ENCODE measurements around the gene YEATS4. TPM values are rescaled to one million over a fixed set of nuclear protein-coding genes. Genes with fewer than 3 reads are reported as not detected.

YEATS4 gene
- polyA plus RNA-seq, 1 experiment = 13.0 TPM

DNA sequence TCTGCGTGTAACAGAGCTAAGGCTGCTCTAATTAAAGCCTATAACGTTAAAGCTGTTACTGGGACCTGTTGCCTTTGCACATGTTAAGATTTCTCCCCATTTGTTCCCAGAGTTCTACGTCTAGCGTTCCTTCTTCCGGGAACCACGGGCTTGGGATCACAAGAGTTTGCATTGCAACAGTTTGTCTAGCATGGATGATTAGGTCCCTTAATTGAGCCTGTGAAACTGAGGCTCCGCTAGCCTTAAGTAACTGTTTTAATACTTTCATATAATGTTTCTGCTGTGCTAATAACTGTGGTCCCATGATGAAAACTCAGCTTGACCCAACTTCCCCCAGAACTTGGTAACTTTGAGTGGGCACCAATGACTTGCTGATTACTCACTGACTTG lies 28.0 kb upstream of the YEATS4 start:
- H3K27me3 ChIP-seq (ENCODE audit: control insufficient read depth, insufficient read depth, low read length) = peaks cover 33% of the 10 kb centered on the region

DNA sequence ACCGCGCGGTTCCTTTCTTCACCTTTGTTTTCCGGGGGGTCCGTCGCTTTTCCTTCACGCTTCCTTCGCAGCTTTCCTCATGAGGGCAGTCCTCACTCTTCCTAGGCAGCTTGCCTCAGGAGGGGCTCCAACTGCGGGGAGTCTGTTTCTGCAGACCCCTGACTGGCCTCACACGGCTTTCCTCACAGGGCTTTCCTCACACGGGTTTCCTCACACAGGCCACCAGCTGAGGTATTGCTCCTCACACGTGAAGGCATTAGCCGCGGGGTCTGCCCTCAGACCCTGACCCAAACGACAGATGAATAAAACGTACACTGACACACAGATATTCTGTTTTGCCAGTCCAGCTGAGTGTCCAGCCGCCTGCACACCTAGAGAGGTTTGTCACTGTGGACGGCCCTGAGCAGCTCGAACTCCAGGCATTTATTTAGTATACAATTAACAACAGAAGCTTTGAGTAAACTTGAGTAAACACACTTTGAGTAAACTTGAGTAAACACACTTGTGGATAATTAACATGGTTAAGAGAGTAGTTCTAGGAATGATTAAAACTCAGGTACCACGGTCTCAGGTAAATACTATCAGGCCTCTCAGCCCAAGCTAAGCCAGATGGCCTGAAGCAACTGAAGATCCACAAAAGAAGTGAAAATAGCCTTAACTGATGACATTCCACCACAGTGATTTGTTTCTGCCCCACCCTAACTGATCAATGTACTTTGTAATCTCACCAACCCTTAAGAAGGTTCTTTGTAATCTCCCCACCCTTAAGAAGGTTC lies 27.4 kb upstream of the YEATS4 start:
- no peak overlapping the region for H3K4me3 ChIP-seq (ENCODE audit: low read depth, low read length)
- TF ChIP-seq, protein P1, sequence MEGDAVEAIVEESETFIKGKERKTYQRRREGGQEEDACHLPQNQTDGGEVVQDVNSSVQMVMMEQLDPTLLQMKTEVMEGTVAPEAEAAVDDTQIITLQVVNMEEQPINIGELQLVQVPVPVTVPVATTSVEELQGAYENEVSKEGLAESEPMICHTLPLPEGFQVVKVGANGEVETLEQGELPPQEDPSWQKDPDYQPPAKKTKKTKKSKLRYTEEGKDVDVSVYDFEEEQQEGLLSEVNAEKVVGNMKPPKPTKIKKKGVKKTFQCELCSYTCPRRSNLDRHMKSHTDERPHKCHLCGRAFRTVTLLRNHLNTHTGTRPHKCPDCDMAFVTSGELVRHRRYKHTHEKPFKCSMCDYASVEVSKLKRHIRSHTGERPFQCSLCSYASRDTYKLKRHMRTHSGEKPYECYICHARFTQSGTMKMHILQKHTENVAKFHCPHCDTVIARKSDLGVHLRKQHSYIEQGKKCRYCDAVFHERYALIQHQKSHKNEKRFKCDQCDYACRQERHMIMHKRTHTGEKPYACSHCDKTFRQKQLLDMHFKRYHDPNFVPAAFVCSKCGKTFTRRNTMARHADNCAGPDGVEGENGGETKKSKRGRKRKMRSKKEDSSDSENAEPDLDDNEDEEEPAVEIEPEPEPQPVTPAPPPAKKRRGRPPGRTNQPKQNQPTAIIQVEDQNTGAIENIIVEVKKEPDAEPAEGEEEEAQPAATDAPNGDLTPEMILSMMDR (IDR thresholded peaks at IDR 0.05; ENCODE audit: low read depth, low read length) = no peak
- ChIA-PET CTCF (no interaction called here), POLR2A (no interaction called here)
- no peak for DNase-seq (ENCODE audit: low read depth, low spot score)
- H3K27me3 ChIP-seq (ENCODE audit: control insufficient read depth, insufficient read depth, low read length) = peaks cover 33% of the 10 kb centered on the region
- H3K27ac ChIP-seq (ENCODE audit: low read depth, low read length) = no peak overlapping the region
- H3K9me3 ChIP-seq (ENCODE audit: control insufficient read depth, insufficient read depth, low read length) = no peaks in the 10 kb centered on the region

More for the DNA sequence above, 28.0 kb upstream of the YEATS4 start:
- TF ChIP-seq, protein P1 (IDR thresholded peaks at IDR 0.05; ENCODE audit: low read depth, low read length) = no peak
- peak overlapping the region; percentile 34 for H3K4me3 ChIP-seq (ENCODE audit: low read depth, low read length)
- H3K27ac ChIP-seq (ENCODE audit: low read depth, low read length) = no peak overlapping the region
- DNase-seq (ENCODE audit: low read depth, low spot score) = no peak
- CTCF ChIA-PET = interaction anchor here (0.6 to 1.0 kb wide), 3 partner anchors 27 to 502 kb away, joined by 3 to 6 read pairs (median 3); no protein-coding TSS in a partner anchor
- POLR2A ChIA-PET = no interaction called here
- no peaks in the 10 kb centered on the region for H3K9me3 ChIP-seq (ENCODE audit: control insufficient read depth, insufficient read depth, low read length)

- CTCF ChIA-PET = no interaction called here
- Histone ChIP-seq H3K27ac (ENCODE audit: low read depth, low read length) (no peak overlapping the region), H3K9me3 (ENCODE audit: control insufficient read depth, insufficient read depth, low read length) (no peaks in the 10 kb centered on the region), H3K27me3 (ENCODE audit: control insufficient read depth, insufficient read depth, low read length) (peaks cover 33% of the 10 kb centered on the region), H3K4me3 (ENCODE audit: low read depth, low read length) (no peak overlapping the region)
- no peak for DNase-seq (ENCODE audit: low read depth, low spot score)
- TF ChIP-seq, protein P1 (IDR thresholded peaks at IDR 0.05; ENCODE audit: low read depth, low read length) = no peak
- POLR2A ChIA-PET = no interaction called here
Measured at GRCh38 chr12:69332815-69333358, 26.7 kb upstream of the YEATS4 start.

DNA sequence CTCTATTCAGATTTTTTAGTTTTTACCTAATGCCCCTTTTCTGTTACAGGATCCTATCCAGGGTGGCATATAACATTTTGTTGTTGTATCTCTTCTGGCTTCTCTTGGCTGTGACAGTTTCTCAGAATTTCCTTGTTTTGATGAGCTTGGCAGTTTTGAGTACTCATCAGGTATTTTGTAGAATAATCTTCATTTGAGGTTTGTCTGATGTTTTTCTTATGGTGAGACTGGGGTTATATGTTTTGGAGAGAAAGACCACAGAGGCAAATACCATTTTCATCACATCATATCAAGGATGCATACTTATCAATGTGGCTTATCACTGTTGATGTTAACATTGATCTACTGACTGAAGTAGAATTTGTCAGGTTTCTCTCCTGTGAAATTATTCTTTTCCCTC lies 25.4 kb upstream of the YEATS4 start:
- Histone ChIP-seq H3K27me3 (ENCODE audit: control insufficient read depth, insufficient read depth, low read length) (peaks cover 28% of the 10 kb centered on the region), H3K9me3 (ENCODE audit: control insufficient read depth, insufficient read depth, low read length) (no peaks in the 10 kb centered on the region), H3K4me3 (ENCODE audit: low read depth, low read length) (no peak overlapping the region), H3K27ac (ENCODE audit: low read depth, low read length) (no peak overlapping the region)
- TF ChIP-seq, protein P1 (IDR thresholded peaks at IDR 0.05; ENCODE audit: low read depth, low read length) = no peak
- DNase-seq (ENCODE audit: low read depth, low spot score) = no peak
- CTCF ChIA-PET = interaction anchor here (1.4 kb wide), 1 partner anchor 24 kb away, joined by 5 read pairs; no protein-coding TSS in a partner anchor
- POLR2A ChIA-PET = no interaction called here
